ENCODE results near the gene DDT.

- TF ChIP-seq CTCF (IDR thresholded peaks at IDR 0.05; ENCODE audit: low read depth, low read length, poor library complexity, severe bottlenecking) (no peak), EZH2phosphoT487 (IDR thresholded peaks at IDR 0.05; ENCODE audit: borderline replicate concordance, low read length) (no peak)
Measured at GRCh38 chr22:24011735-24012068, 37.5 kb upstream of the DDT start.
